ENCODE measurements around the gene TCF12.

TCF12 gene

GRCh38 chr15:57224664-57225063 lies 306.2 kb downstream of the TCF12 start:
- no peak overlapping the region for H3K4me3 ChIP-seq (ENCODE audit: control insufficient read depth, low read depth, low read length)

GRCh38 chr15:57227166-57227565 lies 308.7 kb downstream of the TCF12 start:
- TF ChIP-seq CTCF (IDR thresholded peaks at IDR 0.05; ENCODE audit: control insufficient read depth, insufficient read depth, low read depth, low read length, missing control alignments) = no peak
- no peak overlapping the region for H3K4me3 ChIP-seq (ENCODE audit: control insufficient read depth, low read depth, low read length)
- DNase-seq (ENCODE audit: low read depth) = no peak

More at GRCh38 chr15:57224664-57225063, 306.2 kb downstream of the TCF12 start:
- DNase-seq (ENCODE audit: low read depth) = peak; percentile 64
- no peak for TF ChIP-seq CTCF (IDR thresholded peaks at IDR 0.05; ENCODE audit: control insufficient read depth, insufficient read depth, low read depth, low read length, missing control alignments)

- no peak overlapping the region for H3K4me3 ChIP-seq (ENCODE audit: control insufficient read depth, low read depth, low read length)
- DNase-seq (ENCODE audit: low read depth) = peak; percentile 53
- no peak for TF ChIP-seq CTCF (IDR thresholded peaks at IDR 0.05; ENCODE audit: control insufficient read depth, insufficient read depth, low read depth, low read length, missing control alignments)
Measured at GRCh38 chr15:57227899-57228298, 309.5 kb downstream of the TCF12 start.

- no peak for DNase-seq (ENCODE audit: low read depth)
- no peak for TF ChIP-seq CTCF (IDR thresholded peaks at IDR 0.05; ENCODE audit: control insufficient read depth, insufficient read depth, low read depth, low read length, missing control alignments)
- H3K4me3 ChIP-seq (ENCODE audit: control insufficient read depth, low read depth, low read length) = no peak overlapping the region
Measured at GRCh38 chr15:57228395-57228794, 310.0 kb downstream of the TCF12 start.

GRCh38 chr15:57229051-57229450 lies 310.6 kb downstream of the TCF12 start:
- TF ChIP-seq CTCF (IDR thresholded peaks at IDR 0.05; ENCODE audit: control insufficient read depth, insufficient read depth, low read depth, low read length, missing control alignments) = no peak
- DNase-seq (ENCODE audit: low read depth) = no peak
- H3K4me3 ChIP-seq (ENCODE audit: control insufficient read depth, low read depth, low read length) = no peak overlapping the region

GRCh38 chr15:57231559-57231958 lies 313.1 kb downstream of the TCF12 start:
- no peak overlapping the region for H3K4me3 ChIP-seq (ENCODE audit: control insufficient read depth, low read depth, low read length)
- TF ChIP-seq CTCF (IDR thresholded peaks at IDR 0.05; ENCODE audit: control insufficient read depth, insufficient read depth, low read depth, low read length, missing control alignments) = no peak
- DNase-seq (ENCODE audit: low read depth) = no peak

- no peak overlapping the region for H3K4me3 ChIP-seq (ENCODE audit: control insufficient read depth, low read depth, low read length)
- DNase-seq (ENCODE audit: low read depth) = no peak
- TF ChIP-seq CTCF (IDR thresholded peaks at IDR 0.05; ENCODE audit: control insufficient read depth, insufficient read depth, low read depth, low read length, missing control alignments) = no peak
Measured at GRCh38 chr15:57234156-57234555, 315.7 kb downstream of the TCF12 start.

Measured in AG09309 (cell line).